SK-N-MC (cell line): Measurements from ENCODE around the gene IDI2.

Experiments
- EZH2 ChIP-seq: fragments of 200-600 bp; sonication (generic); IDR thresholded peaks from one replicate; pipeline ENCODE4 v1.6.1; 2017; ENCODE audit warnings: antibody characterized with exemption
- FOXP2 ChIP-seq: optimal IDR thresholded peaks from 2 replicates; pipeline ENCODE3; 2011; ENCODE audit warnings: mild to moderate bottlenecking, moderate library complexity; ENCODE audit not compliant: insufficient read depth; ENCODE audit errors: extremely low read length, control extremely low read depth
- POLR2AphosphoS5 ChIP-seq: IDR thresholded peaks from 2 replicates; pipeline ENCODE4 v1.6.1; 2012; ENCODE audit warnings: mild to moderate bottlenecking, low read depth, low read length, borderline replicate concordance

DNA sequence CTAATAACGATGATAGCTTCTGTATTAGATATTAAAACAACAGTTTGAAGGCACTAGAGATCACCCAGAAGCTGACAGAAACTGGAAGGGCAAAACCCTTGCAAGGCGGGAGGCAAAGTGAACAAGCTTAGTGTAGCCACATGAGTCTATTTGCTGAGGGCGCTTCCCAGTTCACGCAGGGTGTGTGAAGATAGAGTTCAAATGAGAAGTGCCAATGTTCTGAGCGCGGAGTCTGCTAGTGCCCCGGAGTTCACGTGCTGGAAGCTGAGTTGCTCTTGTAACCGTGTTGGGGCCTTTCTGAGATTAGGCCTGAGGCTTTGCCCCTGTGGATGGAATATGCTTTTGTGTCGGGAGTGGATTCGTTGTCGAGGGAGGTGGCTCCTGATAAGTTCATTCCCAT, 54.0 kb downstream of the IDI2 start:
- TF ChIP-seq EZH2 (no peak), POLR2AphosphoS5 (no peak), FOXP2 (no peak)
